ENCODE measurements around the gene ZNF699.

ZNF699 gene

DNA sequence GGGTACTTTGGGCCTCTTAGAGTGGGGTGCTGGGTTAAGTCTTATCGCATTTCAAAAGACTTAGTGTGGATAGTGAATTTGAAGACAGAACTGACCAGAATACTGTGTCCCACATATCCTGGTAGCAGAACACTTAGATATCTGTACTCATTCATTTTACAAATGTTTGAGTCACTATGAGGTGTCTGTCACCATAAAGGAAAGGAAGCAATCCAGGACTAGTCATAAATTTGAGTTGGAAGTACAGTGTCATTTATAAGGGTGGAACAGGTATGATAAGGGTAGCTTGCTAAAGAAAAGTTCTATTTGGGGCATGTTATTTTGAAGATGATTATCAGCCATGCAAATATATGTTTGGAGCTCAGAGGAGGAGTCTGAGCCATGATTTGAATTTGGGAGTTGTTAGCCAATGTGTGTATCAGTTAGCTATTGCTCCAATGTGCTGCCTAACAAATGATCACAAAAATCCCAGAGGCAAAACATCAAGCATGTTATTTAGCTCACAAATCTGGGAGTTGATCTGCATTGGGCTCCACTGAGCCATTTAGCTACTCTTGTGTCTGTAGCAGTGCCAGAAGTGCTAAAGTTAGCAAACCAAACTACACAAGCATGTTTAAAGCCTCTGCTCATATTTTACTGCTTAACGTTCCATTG, 20.3 kb downstream of the ZNF699 start:
- no peak for DNase-seq (ENCODE audit: low read depth in 2 of 2)

DNA sequence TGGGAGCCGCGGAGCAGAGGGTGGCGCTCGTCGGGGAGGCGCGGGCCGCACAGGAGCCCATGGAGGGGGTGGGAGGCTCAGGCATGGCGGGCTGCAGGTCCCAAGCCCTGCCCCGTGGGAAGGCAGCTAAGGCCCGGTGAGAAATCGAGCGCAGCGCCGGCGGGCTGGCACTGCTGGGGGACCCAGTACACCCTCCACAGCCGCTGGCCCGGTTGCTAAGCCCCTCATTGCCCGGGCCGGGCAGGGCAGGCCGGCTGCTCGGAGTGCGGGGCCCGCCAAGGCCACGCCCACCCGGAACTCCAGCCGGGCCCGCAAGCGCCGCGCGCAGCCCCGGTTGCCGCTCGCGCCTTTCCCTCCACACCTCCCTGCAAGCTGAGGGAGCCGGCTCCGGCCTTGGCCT, 26.2 kb downstream of the ZNF699 start:
- DNase-seq (ENCODE audit: low read depth in 2 of 2) = peak in 1 of 2 donors; percentile 1

DNA sequence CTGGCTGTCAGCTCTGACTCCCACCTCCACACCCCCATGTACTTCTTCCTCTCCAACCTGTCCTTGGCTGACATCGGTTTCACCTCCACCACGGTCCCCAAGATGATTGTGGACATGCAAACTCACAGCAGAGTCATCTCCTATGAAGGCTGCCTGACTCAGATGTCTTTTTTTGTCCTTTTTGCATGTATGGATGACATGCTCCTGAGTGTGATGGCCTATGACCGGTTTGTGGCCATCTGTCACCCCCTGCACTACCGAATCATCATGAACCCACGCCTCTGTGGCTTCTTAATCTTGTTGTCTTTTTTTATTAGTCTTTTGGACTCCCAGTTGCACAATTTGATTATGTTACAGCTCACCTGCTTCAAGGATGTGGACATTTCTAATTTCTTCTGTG, 58.4 kb downstream of the ZNF699 start:
- no peak for DNase-seq (ENCODE audit: low read depth in 2 of 2)

DNA sequence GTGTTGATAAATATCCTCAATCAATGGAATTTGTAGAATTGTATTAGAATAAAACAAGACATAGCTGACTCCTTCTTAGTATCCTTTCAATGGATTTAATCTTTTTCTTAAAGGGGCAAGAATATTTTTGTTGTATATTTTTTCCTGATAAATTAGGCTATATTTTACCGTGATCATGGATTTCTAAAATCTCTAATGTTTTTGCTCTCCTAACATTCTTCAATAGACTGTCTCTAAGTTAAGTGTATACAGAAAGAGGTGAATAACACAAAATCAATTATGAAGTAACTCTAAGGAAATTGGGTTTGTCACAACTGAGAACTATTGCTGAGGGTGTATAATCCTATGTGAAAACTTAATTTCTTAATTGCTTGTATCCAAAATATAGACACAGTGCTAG, 59.0 kb downstream of the ZNF699 start, which contains the start of gene OR7E24:
TSS of gene OR7E24 (plus strand) at position 301 of the 400 bp plus-strand sequence. CDS start 114 bp downstream, outside the sequence.
- DNase-seq (ENCODE audit: low read depth in 2 of 2) = no peak

All from stimulated activated CD4-positive, alpha-beta T cell treated with anti-CD3 and anti-CD28 coated beads, Interleukin-1b, Interleukin-23, amount 100 ng/mL, for 4 hours (primary cell).